HEK293 (cell line): ENCODE results near the gene EPSTI1.

Source experiments
- CTCF ChIA-PET: fragments of 350-600 bp; formaldehyde crosslinking; extraction: SDS; loops from one replicate; lab custom pipeline; 2021; ENCODE audit warnings: antibody characterized with exemption; lab: Yijun Ruan, JAX
- POLR2A ChIA-PET: fragments of 300-600 bp; formaldehyde crosslinking; extraction: SDS; loops from one replicate; lab custom pipeline; 2020; ENCODE audit warnings: antibody characterized with exemption, inconsistent platforms; lab: Yijun Ruan, JAX
- H3K27ac ChIP-seq: fragments of 200-500 bp; sonication (Bioruptor generic); 2 replicates; pipeline ENCODE4 v1.5.1; 2014; ENCODE audit warnings: low read depth, low read length, control low read depth, inconsistent platforms; ENCODE audit errors: extremely low read depth
- H3K36me3 ChIP-seq, 2 experiments: fragments of 200-500 bp in 1 of 2; sonication (Bioruptor generic) in 1 of 2; 1 replicate in 1 of 2; 2 replicates in 1 of 2; pipeline ENCODE4 v1.5.1; 2014 to 2017; ENCODE audit warnings: inconsistent platforms in 2 of 2, low read length in 2 of 2; ENCODE audit not compliant: control insufficient read depth in 2 of 2, insufficient read depth in 1 of 2
- H3K4me1 ChIP-seq: fragments of 200-500 bp; sonication (Bioruptor generic); 2 replicates; pipeline ENCODE4 v1.5.1; 2014; ENCODE audit warnings: mild to moderate bottlenecking, low read length, inconsistent platforms; ENCODE audit not compliant: control insufficient read depth, insufficient read depth
- H3K4me3 ChIP-seq: 2 replicates; pipeline ENCODE4 v1.5.1; 2011; ENCODE audit warnings: low read depth, mild to moderate bottlenecking, control low read depth, low read length, moderate library complexity
- H3K9me3 ChIP-seq: fragments of 200-500 bp; sonication (Bioruptor generic); 2 replicates; pipeline ENCODE4 v1.5.1; 2014; ENCODE audit warnings: low read depth, low read length, inconsistent platforms; ENCODE audit not compliant: control insufficient read depth, insufficient read depth
- KLF16 ChIP-seq: fragments of 450-650 bp; formaldehyde crosslinking; IDR thresholded peaks from 2 replicates; pipeline ENCODE4 v1.5.1; 2017; ENCODE audit warnings: missing biosample characterization, missing genetic modification characterization
- MZF1 ChIP-seq: fragments of 450-650 bp; formaldehyde crosslinking; IDR thresholded peaks from 2 replicates; pipeline ENCODE4 v1.5.1; 2017; ENCODE audit warnings: missing biosample characterization, missing genetic modification characterization, borderline replicate concordance
- OSR2 ChIP-seq: fragments of 450-650 bp; formaldehyde crosslinking; IDR thresholded peaks from 2 replicates; pipeline ENCODE4 v1.5.1; 2016; ENCODE audit warnings: missing biosample characterization, missing genetic modification characterization
- OVOL3 ChIP-seq: fragments of 450-650 bp; formaldehyde crosslinking; IDR thresholded peaks from 2 replicates; pipeline ENCODE4 v1.5.1; 2016; ENCODE audit warnings: missing biosample characterization, missing genetic modification characterization
- SP3 ChIP-seq: fragments of 450-650 bp; formaldehyde crosslinking; IDR thresholded peaks from 2 replicates; pipeline ENCODE4 v1.5.1; 2016; ENCODE audit warnings: missing biosample characterization, missing genetic modification characterization
- TCF7L2 ChIP-seq: IDR thresholded peaks from 2 replicates; pipeline ENCODE4 v1.6.1; 2011; ENCODE audit warnings: low read depth, mild to moderate bottlenecking, inconsistent platforms, low read length, moderate library complexity, borderline replicate concordance
- ZBTB48 ChIP-seq: fragments of 450-650 bp; formaldehyde crosslinking; IDR thresholded peaks from 2 replicates; pipeline ENCODE4 v1.5.1; 2016; ENCODE audit warnings: missing biosample characterization, missing genetic modification characterization
- ZFP3 ChIP-seq: fragments of 450-650 bp; formaldehyde crosslinking; IDR thresholded peaks from 2 replicates; pipeline ENCODE4 v1.5.1; 2016; ENCODE audit warnings: low read depth, missing biosample characterization, missing genetic modification characterization
- ZFP41 ChIP-seq: fragments of 450-650 bp; formaldehyde crosslinking; IDR thresholded peaks from 2 replicates; pipeline ENCODE4 v1.5.1; 2016; ENCODE audit warnings: missing biosample characterization, missing genetic modification characterization, borderline replicate concordance
- ZNF10 ChIP-seq: fragments of 450-650 bp; formaldehyde crosslinking; IDR thresholded peaks from 2 replicates; pipeline ENCODE4 v1.5.1; 2017; ENCODE audit warnings: missing biosample characterization, missing genetic modification characterization
- ZNF16 ChIP-seq: fragments of 450-650 bp; formaldehyde crosslinking; IDR thresholded peaks from 2 replicates; pipeline ENCODE4 v1.5.1; 2016; ENCODE audit warnings: low read depth, missing biosample characterization, missing genetic modification characterization
- ZNF169 ChIP-seq: fragments of 450-650 bp; formaldehyde crosslinking; IDR thresholded peaks from 2 replicates; pipeline ENCODE4 v1.5.1; 2016; ENCODE audit warnings: missing biosample characterization, missing genetic modification characterization
- ZNF175 ChIP-seq: fragments of 450-650 bp; formaldehyde crosslinking; IDR thresholded peaks from 2 replicates; pipeline ENCODE4 v1.5.1; 2016; ENCODE audit warnings: missing biosample characterization, missing genetic modification characterization
- ZNF211 ChIP-seq: fragments of 450-650 bp; formaldehyde crosslinking; IDR thresholded peaks from 2 replicates; pipeline ENCODE4 v1.5.1; 2016; ENCODE audit warnings: low read depth, missing biosample characterization, missing genetic modification characterization
- ZNF248 ChIP-seq: fragments of 450-650 bp; formaldehyde crosslinking; IDR thresholded peaks from 2 replicates; pipeline ENCODE4 v1.5.1; 2017; ENCODE audit warnings: missing biosample characterization, missing genetic modification characterization
- ZNF311 ChIP-seq: fragments of 450-650 bp; formaldehyde crosslinking; IDR thresholded peaks from 2 replicates; pipeline ENCODE4 v1.5.1; 2017; ENCODE audit warnings: missing biosample characterization, missing genetic modification characterization, borderline replicate concordance
- ZNF501 ChIP-seq: fragments of 450-650 bp; formaldehyde crosslinking; IDR thresholded peaks from 2 replicates; pipeline ENCODE4 v1.5.1; 2016; ENCODE audit warnings: missing biosample characterization, missing genetic modification characterization
- ZNF558 ChIP-seq: fragments of 450-650 bp; formaldehyde crosslinking; IDR thresholded peaks from 2 replicates; pipeline ENCODE4 v1.5.1; 2016; ENCODE audit warnings: missing biosample characterization, missing genetic modification characterization
- ZNF585B ChIP-seq: fragments of 450-650 bp; formaldehyde crosslinking; IDR thresholded peaks from 2 replicates; pipeline ENCODE4 v1.5.1; 2016; ENCODE audit warnings: missing biosample characterization, missing genetic modification characterization
- ZNF600 ChIP-seq: fragments of 450-650 bp; formaldehyde crosslinking; IDR thresholded peaks from 2 replicates; pipeline ENCODE4 v1.5.1; 2016; ENCODE audit warnings: missing biosample characterization, missing genetic modification characterization
- ZNF624 ChIP-seq: fragments of 450-650 bp; formaldehyde crosslinking; IDR thresholded peaks from 2 replicates; pipeline ENCODE4 v1.5.1; 2017; ENCODE audit warnings: missing biosample characterization, missing genetic modification characterization
- ZNF664 ChIP-seq: fragments of 450-650 bp; formaldehyde crosslinking; IDR thresholded peaks from 2 replicates; pipeline ENCODE4 v1.5.1; 2016; ENCODE audit warnings: missing biosample characterization, missing genetic modification characterization
- ZNF791 ChIP-seq: fragments of 450-650 bp; formaldehyde crosslinking; IDR thresholded peaks from 2 replicates; pipeline ENCODE4 v1.5.1; 2016; ENCODE audit warnings: missing biosample characterization, missing genetic modification characterization
- TF ChIP-seq, protein P1 (sequence below): fragments of 450-650 bp; formaldehyde crosslinking; IDR thresholded peaks from 2 replicates; pipeline ENCODE4 v1.5.1; 2016; ENCODE audit warnings: missing biosample characterization, missing genetic modification characterization
- TF ChIP-seq, protein P2 (sequence below): fragments of 450-650 bp; formaldehyde crosslinking; IDR thresholded peaks from 2 replicates; pipeline ENCODE4 v1.5.1; 2016; ENCODE audit warnings: missing biosample characterization, missing genetic modification characterization
- TF ChIP-seq, protein P3 (sequence below): IDR thresholded peaks from 2 replicates; pipeline ENCODE4 v1.6.1; 2011; ENCODE audit warnings: mild to moderate bottlenecking, low read depth, low read length, borderline replicate concordance
- TF ChIP-seq, protein P4 (sequence below): fragments of 450-650 bp; formaldehyde crosslinking; IDR thresholded peaks from 2 replicates; pipeline ENCODE4 v1.5.1; 2016; ENCODE audit warnings: missing biosample characterization, missing genetic modification characterization
- TF ChIP-seq, protein P5 (sequence below): fragments of 450-650 bp; formaldehyde crosslinking; IDR thresholded peaks from 2 replicates; pipeline ENCODE4 v1.5.1; 2016; ENCODE audit warnings: missing biosample characterization, missing genetic modification characterization

EPSTI1 gene

DNA sequence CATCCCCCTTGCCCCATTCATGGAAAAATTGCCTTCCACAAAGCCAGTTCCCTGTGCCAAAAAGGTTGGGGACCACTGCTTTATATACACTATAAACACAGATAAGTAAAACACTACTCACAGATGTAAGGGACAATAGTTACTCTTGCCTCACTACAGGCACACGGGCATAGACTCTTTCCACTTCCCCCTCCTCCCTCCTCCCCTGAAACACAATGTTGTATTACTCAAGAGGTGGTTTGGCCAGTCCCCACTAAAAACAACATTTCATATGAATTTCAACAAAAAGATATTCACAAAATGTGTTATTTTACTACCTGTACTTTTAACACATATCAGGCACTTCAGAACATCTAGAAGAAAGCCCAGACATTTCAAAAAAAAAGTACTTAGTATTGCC lies 45.1 kb downstream of the EPSTI1 start:
- ChIA-PET POLR2A (no interaction called here), CTCF (no interaction called here)
- Histone ChIP-seq H3K27ac (no peak overlapping the region), H3K4me1 (no peaks in the 10 kb centered on the region), H3K9me3 (no peaks in the 10 kb centered on the region), H3K36me3 (no peaks in the 10 kb centered on the region), H3K4me3 (no peak overlapping the region)
- TF ChIP-seq ZFP41 (tag by site-specific recombination) (no peak), ZBTB48 (tag by site-specific recombination) (no peak), MZF1 (no peak), TCF7L2 (no peak), KLF16 (no peak)

DNA sequence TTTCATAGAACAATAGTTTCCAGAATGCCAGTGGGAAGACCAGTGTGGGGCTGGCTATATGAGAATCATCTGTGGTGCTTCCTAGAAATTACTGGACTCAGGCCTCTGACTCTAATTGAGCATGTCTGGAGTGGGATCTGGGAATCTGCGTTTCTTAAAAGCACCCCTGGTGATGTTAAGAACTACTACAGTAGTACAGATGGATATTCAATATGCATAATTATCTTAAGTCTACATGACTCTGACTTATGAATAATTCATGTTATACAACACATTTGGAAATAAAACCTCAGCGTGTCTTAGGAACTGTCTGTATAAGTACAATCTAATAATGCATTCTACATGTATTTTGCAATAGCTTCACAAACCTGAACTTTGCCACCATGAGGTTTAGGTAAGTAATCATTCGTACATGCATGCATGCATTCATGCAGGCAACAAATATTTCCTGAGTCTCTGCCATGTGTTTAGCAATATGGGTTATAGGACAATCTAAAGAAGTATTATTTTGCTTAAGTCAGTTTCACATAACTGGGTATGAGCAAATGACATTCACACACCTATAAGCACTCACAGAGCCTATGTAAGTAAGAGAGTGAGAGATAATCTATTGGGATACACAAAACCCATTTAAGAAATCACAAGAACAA lies 62.0 kb downstream of the EPSTI1 start:
- Histone ChIP-seq H3K4me3 (no peak overlapping the region), H3K27ac (no peak overlapping the region), H3K4me1 (no peaks in the 10 kb centered on the region), H3K36me3 (no peaks in the 10 kb centered on the region), H3K9me3 (no peaks in the 10 kb centered on the region)
- POLR2A ChIA-PET: no interaction called here
- TF ChIP-seq ZNF211: no peak
- TF ChIP-seq, protein P1, sequence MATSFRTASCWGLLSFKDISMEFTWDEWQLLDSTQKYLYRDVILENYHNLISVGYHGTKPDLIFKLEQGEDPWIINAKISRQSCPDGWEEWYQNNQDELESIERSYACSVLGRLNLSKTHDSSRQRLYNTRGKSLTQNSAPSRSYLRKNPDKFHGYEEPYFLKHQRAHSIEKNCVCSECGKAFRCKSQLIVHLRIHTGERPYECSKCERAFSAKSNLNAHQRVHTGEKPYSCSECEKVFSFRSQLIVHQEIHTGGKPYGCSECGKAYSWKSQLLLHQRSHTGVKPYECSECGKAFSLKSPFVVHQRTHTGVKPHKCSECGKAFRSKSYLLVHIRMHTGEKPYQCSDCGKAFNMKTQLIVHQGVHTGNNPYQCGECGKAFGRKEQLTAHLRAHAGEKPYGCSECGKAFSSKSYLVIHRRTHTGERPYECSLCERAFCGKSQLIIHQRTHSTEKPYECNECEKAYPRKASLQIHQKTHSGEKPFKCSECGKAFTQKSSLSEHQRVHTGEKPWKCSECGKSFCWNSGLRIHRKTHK (tag by site-specific recombination): no peak
- no peak for TF ChIP-seq ZNF175 (tag by site-specific recombination)
- no peak for TF ChIP-seq ZNF585B
- no peak for TF ChIP-seq SP3 (tag by site-specific recombination)
- no peak for TF ChIP-seq ZNF311 (tag by site-specific recombination)
- no peak for TF ChIP-seq ZNF558
- TF ChIP-seq ZNF169 (tag by site-specific recombination): no peak
- no peak for TF ChIP-seq OVOL3 (tag by site-specific recombination)
- TF ChIP-seq ZNF10 (tag by site-specific recombination): no peak
- TF ChIP-seq ZFP3 (tag by site-specific recombination): no peak
- TF ChIP-seq ZNF16 (tag by site-specific recombination): no peak
- no peak for TF ChIP-seq ZNF624 (tag by site-specific recombination)
- CTCF ChIA-PET: no interaction called here

DNA sequence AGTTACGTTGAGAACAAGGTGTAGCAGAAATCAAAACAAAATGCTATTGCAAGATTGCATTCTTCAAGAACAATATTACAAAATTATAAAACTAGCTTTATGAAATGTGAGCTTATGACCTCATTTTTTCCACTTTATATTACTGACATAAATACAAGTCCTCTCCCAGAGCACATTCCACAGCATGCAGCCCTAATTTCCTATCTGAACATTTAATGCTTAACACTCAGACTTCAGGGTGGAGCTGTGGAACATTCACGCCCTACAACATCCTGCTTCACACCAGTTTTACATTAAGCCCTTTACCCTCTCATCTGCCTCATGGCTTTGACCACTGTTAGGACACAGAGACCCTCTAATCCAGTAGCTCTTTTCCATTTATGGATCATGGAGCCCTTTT lies 65.5 kb downstream of the EPSTI1 start:
- TF ChIP-seq ZNF501 (tag by site-specific recombination): no peak
- TF ChIP-seq ZNF791 (tag by site-specific recombination): no peak
- no peak for TF ChIP-seq ZNF248 (tag by site-specific recombination)
- no peak for TF ChIP-seq OSR2 (tag by site-specific recombination)
- no peak for TF ChIP-seq ZNF624 (tag by site-specific recombination)
- TF ChIP-seq, protein P2, sequence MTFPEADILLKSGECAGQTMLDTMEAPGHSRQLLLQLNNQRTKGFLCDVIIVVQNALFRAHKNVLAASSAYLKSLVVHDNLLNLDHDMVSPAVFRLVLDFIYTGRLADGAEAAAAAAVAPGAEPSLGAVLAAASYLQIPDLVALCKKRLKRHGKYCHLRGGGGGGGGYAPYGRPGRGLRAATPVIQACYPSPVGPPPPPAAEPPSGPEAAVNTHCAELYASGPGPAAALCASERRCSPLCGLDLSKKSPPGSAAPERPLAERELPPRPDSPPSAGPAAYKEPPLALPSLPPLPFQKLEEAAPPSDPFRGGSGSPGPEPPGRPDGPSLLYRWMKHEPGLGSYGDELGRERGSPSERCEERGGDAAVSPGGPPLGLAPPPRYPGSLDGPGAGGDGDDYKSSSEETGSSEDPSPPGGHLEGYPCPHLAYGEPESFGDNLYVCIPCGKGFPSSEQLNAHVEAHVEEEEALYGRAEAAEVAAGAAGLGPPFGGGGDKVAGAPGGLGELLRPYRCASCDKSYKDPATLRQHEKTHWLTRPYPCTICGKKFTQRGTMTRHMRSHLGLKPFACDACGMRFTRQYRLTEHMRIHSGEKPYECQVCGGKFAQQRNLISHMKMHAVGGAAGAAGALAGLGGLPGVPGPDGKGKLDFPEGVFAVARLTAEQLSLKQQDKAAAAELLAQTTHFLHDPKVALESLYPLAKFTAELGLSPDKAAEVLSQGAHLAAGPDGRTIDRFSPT: no peak
- TF ChIP-seq, protein P3, sequence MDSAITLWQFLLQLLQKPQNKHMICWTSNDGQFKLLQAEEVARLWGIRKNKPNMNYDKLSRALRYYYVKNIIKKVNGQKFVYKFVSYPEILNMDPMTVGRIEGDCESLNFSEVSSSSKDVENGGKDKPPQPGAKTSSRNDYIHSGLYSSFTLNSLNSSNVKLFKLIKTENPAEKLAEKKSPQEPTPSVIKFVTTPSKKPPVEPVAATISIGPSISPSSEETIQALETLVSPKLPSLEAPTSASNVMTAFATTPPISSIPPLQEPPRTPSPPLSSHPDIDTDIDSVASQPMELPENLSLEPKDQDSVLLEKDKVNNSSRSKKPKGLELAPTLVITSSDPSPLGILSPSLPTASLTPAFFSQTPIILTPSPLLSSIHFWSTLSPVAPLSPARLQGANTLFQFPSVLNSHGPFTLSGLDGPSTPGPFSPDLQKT: no peak
- TF ChIP-seq ZNF600: no peak
- TF ChIP-seq, protein P4, sequence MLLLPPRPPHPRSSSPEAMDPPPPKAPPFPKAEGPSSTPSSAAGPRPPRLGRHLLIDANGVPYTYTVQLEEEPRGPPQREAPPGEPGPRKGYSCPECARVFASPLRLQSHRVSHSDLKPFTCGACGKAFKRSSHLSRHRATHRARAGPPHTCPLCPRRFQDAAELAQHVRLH (tag by site-specific recombination): no peak
- TF ChIP-seq ZNF664: no peak
- TF ChIP-seq, protein P5, sequence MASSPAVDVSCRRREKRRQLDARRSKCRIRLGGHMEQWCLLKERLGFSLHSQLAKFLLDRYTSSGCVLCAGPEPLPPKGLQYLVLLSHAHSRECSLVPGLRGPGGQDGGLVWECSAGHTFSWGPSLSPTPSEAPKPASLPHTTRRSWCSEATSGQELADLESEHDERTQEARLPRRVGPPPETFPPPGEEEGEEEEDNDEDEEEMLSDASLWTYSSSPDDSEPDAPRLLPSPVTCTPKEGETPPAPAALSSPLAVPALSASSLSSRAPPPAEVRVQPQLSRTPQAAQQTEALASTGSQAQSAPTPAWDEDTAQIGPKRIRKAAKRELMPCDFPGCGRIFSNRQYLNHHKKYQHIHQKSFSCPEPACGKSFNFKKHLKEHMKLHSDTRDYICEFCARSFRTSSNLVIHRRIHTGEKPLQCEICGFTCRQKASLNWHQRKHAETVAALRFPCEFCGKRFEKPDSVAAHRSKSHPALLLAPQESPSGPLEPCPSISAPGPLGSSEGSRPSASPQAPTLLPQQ (tag by site-specific recombination): no peak
- Histone ChIP-seq H3K4me3 (no peak overlapping the region), H3K9me3 (no peaks in the 10 kb centered on the region), H3K27ac (no peak overlapping the region), H3K4me1 (no peaks in the 10 kb centered on the region), H3K36me3 (no peaks in the 10 kb centered on the region)
- ChIA-PET POLR2A (no interaction called here), CTCF (no interaction called here)
